Iris pigment epithelial cell (primary cell): ENCODE data around the gene NOXO1.
"Not testable (repeated sequence)": the region's sequence is repeated elsewhere in the genome, so short reads cannot be mapped to it uniquely, and the experiment has no call there.

Experiments
- DNase-seq: peaks from one replicate; pipeline ENCODE4 v3.0.0-alpha.2; 2011; ENCODE audit warnings: low read depth

The NOXO1 gene, protein sequence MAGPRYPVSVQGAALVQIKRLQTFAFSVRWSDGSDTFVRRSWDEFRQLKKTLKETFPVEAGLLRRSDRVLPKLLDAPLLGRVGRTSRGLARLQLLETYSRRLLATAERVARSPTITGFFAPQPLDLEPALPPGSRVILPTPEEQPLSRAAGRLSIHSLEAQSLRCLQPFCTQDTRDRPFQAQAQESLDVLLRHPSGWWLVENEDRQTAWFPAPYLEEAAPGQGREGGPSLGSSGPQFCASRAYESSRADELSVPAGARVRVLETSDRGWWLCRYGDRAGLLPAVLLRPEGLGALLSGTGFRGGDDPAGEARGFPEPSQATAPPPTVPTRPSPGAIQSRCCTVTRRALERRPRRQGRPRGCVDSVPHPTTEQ

DNA sequence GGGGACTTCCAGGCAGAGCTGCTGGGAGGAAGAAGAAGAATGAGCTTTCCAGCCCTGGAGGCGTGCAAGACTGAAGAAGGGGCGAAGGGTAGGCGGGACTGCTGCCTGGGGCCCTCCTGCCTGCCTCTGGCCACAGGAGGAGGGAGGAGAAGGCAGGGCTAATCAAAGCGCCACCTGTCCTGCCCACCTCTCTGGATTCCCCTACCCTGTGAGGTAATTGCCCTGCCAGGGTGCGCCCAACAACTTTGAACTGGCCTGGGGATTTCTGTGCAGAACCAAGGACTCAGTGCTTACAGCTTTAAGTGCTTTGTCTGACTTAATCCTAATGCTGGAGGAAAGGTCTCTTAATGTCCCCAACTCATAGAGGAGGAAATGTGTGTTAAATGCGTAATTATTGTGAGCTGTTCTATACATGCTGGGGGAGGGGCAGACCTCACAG is at the start of gene NOXO1:
TSS of gene NOXO1 (minus strand) at position 72 of the 439 bp plus-strand sequence. CDS start 290 bp downstream, outside the sequence.
- no peak for DNase-seq

DNA sequence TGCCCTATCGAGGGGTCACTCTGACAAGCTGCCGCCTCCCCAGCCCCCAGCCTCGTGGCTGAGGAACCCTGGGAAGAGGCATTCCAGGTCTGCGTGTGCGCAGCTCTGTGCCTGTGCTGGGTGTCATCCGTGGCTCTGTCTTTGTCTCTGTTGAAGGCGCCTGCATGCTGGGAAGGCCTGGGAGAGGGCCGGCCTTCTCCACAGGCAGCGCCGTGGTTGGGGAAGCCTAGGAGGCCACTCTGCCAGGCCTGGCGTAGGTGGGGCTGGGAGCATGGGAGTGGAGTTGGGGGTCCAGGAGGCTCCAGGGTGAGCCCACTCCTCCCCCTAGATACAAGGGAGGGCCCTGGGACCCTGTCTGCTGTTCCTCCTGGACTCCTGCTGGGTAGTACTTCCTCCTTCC is 48.8 kb upstream of the NOXO1 start:
- no peak for DNase-seq

DNA sequence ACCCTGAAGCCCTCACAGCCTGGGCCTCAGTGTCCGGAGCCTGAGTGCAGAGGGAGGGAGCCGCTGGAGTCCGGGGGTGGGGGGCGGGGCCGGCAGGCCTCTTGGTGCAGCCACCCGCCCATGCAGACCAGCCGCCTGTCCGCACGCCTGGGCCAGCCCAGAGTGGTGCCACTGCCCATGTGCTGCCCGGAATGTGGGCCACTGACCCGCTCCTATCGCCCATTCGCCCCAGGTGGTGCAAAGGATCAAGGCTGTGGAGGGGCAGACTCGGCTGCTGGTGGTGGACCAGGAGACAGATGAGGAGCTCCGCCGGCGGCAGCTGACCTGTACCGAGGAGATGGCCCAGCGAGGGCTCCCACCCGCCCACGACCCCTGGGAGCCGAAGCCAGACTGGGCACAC is 48.1 kb upstream of the NOXO1 start:
- DNase-seq = no peak

DNA sequence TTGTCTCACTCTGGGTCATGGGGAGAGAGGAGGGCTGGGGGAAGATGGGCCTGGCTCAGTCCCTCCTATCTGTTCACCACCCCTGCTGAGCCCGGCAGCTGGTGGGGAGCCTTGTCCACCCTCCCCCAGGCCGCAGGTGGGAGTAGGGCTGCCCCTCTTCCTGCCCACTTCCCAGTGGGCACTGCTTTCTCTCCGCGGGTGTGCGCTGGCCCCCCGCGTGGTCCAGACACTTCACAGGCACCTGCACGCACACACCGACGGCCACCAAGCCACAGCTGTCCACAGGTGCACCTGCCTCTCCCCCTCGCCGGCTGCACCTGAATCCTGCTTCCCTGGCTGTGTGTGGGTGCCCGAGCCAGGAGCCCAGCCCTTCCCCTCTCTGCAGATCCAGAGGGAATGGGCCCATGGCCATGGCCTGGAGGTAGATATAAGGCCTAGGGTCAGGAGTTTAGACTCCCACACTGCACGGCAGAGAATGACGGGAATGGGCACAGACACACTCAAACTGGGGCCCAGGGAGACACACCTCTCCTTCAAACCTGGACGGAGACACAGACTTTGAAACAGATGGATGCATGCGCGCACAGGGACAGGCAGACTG is 47.5 kb upstream of the NOXO1 start:
- DNase-seq = no peak

DNA sequence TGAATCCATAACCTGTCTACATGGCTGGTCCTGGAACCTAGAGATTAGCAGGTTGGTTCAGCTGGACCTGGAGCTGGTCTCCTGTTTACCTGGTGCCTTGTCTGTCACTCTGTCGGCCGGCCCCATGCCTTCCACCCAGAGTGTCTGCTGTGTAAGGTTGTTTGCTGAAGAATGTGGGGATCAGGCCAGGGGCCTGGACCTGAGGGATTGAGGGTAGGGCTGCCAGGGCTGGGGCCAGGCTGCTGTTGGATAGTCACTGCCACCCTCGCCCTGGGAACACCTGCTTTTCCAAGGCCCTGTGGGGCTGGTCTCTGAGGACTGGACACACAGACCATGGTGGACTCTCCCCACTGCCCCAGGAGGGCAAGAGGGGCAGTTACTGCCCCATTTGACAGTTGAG is 46.9 kb upstream of the NOXO1 start:
- no peak for DNase-seq

DNA sequence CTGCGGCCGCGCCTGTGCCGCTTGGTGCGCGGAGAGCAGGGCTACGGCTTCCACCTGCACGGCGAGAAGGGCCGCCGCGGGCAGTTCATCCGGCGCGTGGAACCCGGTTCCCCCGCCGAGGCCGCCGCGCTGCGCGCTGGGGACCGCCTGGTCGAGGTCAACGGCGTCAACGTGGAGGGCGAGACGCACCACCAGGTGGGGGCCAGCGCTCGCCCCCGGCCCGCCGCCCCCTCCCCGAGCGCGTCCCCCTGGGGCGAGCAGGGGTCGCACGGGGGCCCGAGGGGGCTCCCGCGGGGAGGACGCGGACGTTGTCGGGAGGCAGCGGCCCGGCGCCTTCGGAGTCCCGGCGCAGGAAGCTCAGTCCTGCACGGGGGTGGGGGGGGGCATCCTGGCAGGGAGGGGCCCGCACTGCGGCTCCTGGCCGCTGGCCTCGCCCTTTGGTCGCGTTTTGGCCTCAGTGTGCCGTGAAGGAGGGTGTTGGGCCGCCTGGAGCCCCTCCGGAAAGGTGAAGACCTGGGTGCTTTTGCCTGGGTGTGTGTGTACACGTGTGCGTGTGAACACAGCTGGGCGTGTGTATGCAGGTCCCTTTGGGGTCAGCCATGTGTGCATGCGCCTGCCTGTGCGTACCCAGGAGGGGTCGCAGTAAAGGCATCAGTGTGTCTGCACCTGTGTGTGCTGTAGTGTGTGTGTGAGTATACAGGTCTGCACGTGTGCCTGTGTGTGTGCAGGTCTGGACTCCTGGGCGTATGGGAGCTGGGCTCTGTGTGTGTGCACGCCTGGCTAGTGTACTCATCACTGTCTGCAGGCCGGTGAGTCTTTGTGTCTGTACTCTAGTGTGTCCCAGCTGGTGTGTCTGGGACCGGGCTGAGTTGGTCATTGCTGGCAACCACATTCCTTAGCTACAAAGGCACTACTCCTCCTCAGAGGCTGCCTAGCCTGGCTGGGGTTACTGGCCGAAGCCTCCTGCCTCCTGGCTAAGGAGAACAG is 46.0 kb upstream of the NOXO1 start:
- peak; percentile 42 for DNase-seq

DNA sequence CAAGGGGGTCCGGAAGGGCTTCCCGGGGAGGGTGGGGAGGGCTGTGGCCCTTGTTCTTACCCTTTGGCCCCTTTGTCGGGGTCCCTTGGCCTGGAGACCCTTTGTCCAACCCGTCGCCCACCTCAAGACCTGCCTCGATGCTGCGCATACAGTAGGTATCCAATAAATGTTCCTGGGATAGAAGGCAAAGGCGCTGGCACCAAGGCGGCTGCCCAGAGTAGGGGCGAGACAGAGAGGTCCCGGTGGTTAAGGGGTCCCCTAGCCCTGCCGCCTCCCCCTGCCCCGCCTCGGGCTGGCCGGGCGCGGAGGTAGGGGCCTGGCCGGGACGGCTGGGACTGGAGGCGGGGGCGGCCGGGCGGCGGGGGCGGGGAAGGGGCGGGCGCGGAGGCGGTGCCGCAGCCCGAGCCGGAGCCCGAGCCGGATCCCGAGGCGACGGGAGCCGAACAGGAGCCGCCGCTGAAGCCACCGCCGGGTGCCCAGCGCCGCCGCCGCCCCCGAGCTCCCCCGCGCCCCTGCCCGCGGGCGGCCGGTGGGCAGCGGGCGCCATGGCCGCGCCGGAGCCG is 45.3 kb upstream of the NOXO1 start, which contains the start of gene NHERF2:
TSS of gene NHERF2 (plus strand) at position 442 of the 563 bp plus-strand sequence. CDS start at position 546, 104 bp downstream.
- DNase-seq = no peak

DNA sequence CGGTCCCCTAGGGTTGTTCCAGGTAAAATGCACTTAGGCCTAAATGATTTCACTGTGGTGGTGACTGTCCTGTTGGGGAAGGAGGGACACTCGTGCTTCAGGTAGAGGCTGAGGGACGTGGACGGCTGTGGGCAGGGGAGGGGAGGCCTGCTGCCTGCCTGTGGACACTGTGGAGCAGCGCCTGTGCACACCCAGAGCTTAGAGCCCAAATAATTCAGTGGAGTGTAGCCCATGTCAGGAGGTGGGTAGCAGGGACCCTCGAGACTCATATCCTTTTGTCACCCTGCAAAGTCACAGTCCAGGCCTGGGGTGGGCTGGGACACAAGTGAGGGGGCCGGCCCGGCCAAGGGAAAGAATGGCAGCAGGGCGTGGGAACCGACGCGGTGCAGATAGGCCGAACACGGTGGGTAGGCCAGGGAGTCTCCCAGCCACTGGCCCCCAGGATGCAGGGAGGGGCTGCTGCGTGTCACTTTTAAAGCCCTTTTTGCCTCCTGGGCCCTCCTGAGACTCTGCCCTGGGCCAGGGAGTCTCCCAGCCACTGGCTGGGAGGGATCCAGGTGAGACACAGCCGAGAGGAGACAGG is 44.7 kb upstream of the NOXO1 start:
- DNase-seq = no peak

DNA sequence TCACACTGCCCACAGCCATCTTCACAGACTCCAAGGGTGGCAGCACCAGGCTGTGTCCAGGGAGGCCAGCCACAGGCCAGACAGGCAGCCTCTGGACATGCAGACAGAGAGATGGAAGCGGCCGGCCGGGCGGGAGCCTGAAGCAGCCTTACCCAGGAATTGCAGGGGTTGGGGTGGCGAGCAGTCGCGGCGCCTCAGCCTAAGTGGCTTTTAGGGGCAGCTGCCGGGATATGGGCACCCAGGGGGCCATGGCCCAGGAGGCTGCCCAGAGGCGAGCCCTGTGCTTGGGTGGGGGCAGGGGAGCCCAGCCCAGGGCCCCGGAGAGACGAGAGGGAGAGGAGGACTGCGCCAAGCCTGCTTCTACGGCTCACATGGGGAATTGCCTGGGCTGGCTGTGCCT is 44.0 kb upstream of the NOXO1 start:
- no peak for DNase-seq

DNA sequence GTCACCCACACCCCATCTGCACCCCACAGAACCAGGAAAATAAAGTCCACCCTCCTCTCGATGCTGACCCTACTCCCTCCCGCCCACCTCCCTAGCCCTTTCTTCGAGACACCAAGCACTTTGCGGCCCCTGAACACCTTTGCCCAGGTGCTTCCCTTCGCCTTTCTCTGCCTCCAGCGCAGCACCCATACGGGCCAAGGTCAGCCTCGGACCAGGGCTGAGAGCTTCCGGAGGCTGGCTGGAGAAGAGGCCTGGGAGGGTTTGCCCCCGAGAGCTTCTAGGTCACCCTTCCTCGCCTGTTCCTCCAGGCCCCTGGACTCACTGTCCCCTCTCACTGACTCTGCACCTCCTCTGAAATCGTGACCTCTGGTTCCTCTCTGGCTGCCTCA is 42.8 kb upstream of the NOXO1 start:
- DNase-seq = no peak

DNA sequence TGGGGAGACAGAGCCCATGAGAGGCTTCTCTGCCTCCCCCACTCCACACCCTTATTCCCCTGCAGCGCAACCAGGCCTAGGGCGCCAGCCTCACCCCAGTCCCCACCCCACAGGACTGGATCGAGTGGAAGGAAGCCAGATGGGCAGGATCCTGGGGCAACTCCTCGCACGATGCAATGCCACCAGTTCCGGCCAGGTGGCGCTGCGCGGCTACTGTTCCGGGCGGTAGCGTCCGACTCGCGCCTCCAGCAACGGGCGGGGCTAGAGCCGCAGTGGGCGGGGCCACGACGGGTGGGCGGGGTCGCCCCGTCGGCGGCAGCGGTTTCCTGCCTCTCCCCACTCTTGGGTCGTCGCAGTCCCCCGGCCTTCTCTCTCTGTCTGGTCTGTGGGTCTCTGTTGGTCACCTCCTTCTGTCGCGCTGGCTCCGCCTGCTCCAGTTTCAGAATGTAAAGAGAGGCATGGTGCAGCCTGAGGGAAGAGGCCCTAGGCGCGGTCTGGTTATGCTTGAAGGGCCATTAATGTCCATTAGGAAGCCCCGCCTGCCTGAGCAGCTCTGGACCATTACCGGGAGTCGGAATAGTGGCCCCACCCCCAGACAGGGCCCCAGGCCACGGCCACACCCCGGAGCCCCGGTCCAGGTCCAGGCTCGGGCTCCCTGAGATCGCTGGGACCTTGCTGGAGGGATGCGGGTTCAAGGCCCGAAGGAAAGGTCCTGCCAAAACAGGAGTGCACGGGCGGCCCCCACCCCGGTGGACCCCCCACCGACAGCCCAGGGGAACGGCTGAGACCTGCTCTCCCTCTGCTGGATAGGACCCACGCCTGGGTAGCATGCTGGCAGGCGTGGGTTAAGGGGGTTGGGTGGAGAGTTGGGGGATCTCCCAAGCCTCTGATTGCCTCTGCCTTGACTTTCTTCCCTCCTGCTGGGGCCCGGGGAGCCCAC is 42.1 kb upstream of the NOXO1 start:
- DNase-seq = peak; percentile 76

DNA sequence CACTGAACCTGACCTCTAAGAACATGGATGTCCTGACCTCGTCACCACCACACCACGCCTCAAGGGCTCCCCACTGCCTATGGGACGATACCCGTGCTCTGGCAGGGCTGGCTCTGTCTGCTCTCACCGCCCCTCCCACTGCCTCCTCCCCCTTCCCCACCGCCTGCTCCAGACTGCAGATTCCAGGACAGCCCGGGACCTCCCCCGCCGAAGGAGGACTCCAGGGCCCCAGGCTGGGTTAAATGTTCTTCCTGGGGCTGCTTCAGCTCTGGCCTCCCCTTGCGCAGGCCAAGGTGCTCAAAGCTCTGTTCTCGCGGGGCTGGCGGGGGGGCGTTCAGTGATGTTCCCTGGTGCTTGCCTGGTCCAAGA is 41.4 kb upstream of the NOXO1 start:
- peak; percentile 45 for DNase-seq

DNA sequence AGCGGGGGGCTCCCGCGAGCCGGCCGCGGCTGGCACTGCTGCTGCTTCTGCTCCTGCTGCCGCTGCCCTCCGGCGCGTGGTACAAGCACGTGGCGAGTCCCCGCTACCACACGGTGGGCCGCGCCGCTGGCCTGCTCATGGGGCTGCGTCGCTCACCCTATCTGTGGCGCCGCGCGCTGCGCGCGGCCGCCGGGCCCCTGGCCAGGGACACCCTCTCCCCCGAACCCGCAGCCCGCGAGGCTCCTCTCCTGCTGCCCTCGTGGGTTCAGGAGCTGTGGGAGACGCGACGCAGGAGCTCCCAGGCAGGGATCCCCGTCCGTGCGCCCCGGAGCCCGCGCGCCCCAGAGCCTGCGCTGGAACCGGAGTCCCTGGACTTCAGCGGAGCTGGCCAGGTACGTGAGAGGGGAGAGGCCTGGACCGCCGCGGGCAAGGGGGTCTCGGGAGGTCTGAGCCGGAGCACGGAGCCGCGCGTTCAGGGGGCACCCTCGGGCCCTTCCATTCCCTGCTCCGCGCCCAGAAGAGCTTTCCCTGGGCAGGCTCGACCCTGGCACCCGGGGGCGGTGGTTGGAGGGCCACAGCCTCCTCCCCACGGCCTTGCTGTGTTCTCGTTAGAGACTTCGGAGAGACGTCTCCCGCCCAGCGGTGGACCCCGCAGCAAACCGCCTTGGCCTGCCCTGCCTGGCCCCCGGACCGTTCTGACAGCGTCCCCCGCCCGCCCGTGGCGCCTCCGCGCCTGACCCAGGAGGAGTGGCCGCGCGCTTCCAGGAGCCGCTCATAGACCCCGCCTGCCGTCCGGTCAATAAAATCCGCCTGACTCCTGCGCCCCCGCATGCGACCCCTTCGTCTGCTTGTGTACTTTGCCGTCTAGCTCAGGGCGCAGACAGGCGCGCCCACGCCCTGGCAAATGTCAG is 38.9 kb upstream of the NOXO1 start:
- DNase-seq = no peak

DNA sequence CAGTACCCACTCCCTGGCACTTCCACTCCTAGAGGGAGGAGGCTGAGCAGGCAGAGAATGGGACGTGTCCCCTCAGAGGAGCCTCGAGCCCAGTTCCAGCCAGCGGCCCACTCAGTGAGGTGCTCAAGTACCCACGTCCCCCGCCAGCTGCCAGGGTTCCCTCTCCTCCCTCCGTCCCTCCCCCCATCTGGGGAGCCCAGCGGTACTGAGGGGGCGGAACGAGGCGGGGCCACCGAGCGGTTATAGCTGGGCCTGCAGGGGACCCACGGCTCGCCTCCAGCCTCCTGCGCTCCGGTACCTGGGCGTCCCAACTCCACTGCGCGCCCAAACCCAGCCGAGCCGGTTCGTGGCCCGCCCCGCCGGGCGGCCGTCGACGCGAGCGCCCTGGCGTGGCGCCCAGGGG is 38.2 kb upstream of the NOXO1 start, which contains the start of gene NPW:
TSS of gene NPW (plus strand) at position 268 of the 403 bp plus-strand sequence.
- no peak for DNase-seq

DNA sequence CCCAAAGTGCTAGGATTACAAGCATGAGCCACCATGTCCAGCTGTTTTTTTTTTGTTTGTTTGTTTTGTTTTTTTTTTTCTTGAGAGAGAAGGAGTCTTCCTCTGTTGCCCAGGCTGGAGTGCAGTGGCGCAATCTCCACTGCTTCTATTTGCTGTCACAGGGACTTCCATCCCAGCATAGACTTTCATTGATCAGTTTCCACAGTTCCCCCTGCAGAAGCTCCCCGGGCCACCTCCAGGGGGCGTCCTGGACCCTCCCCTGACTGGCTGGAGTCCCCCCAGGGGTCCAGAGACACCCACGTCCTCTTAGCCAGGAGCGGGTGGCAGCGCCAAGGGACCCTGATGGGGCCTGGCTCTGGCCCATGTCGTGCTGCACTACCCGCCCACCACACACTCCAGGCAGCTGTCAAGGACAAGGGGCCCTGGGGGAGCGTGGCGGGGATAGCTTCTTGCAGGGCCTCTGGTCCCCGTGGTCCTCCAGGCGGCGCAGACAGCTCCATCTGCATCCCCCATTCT is 35.2 kb upstream of the NOXO1 start:
- DNase-seq = no peak

DNA sequence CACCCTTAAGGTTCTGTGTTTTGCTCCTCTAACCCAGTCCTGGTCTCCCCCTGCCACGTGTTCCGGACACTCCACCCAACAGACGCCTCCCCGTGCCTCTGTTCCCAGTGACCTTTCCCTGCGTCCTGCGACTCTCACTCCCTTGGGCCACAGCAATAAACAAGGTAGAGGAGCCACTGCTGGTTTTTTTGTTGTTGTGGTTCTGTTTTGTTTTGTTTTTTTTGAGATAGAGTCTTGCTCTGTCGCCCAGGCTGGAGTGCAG is 34.6 kb upstream of the NOXO1 start:
- no peak for DNase-seq

DNA sequence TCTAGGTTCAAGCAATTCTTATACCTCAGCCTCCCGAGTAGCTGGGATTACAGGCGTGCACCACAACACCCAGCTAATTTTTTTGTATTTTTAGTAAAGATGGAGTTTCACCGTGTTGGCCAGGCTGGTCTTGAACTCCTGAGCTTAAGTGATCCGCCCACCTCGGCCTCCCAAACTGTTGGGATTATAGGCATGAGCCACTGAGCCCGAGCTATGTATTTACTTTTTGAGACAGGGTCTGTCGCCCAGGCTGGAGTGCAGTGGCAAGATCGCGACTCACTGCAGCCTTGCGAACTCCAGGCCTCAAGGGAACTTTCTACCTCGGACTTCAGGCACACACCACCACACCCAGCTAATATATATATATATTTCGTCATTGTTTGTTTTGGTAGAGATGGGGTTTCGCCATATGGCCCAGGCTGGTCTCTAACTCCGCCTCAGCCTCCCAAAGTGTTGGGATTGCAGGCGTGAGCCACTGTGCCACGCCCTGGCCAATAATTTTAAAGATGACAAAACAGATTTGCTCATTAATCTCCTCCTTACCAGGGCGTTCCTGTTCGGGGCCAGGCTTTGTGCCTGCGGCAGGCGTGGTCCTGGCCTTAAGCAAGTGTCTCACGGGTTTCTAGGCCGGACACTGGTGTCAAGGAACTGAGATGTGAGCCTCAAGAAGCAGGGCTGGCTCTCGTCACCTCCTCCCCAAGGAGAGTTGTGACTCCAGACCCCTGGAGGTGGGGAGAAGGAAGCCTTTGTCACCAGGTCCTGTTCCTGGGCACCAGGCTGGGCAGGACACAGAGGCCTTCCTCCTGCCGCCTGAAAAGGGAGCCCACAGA is 34.1 kb upstream of the NOXO1 start:
- peak; percentile 60 for DNase-seq

DNA sequence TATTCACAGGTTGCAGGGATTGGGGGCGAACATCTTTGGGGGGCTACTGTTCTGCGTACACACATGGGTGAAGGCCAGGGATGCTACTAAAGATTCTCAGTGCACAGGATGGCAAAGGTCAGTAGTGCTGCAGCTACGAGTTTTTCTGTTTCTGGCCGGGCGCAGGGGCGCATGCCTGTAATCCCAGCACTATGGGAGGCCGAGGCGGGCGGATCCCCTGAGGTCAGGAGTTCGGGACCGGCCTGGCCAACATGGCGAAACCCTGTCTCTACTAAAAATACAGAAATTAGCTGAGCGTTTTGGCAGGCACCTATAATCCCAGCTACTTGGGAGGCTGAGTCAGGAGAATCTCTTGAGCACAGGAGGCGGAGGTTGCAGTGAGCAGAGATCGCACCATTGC is 32.3 kb upstream of the NOXO1 start:
- DNase-seq = no peak

DNA sequence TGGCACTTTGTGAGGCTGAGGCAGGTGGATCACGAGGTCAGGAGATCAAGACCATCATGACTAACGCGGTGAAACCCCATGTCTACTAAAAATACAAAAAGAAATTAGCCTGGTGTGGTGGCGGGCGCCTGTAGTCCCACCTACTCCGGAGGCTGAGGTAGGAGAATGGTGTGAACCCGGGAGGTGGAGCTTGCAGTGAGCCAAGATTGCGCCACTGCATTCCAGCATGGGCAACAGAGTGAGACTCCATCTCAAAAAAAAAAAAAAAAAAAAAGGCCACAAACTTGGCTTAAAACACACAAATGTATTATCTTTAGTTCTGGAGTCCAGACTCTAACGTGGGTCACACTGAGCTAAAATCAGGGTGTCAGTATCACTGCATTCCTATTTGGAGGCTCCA is 30.5 kb upstream of the NOXO1 start:
- not testable (repeated sequence) for DNase-seq
